SK-N-SH treated with all-trans-retinoic acid at 6 μM for 48 hours (cell line): Measurements from ENCODE around the gene PGAM4.

ENCODE experiments used
- ATAC-seq: fragments of 200-7000 bp; cut with Tn5 transposase; 3 replicates; pipeline ENCODE4 v1.9.1; 2020; ENCODE audit warnings: mild to moderate bottlenecking, moderate library complexity
- ARNTL ChIP-seq: fragments of 450-650 bp; formaldehyde crosslinking; IDR thresholded peaks from 2 replicates; pipeline ENCODE4 v1.5.0; 2020; ENCODE audit warnings: low read depth, mild to moderate bottlenecking, moderate library complexity, borderline replicate concordance
- BACH2 ChIP-seq: fragments of 250-450 bp; sonication (Bioruptor Pico); IDR thresholded peaks from 2 replicates; pipeline ENCODE4 v1.9.0; 2021; ENCODE audit warnings: mild to moderate bottlenecking, borderline replicate concordance
- CSDC2 ChIP-seq: fragments of 250-450 bp; sonication (Bioruptor Pico); IDR thresholded peaks from 2 replicates; pipeline ENCODE4 v1.5.0; 2020; ENCODE audit warnings: mild to moderate bottlenecking, moderate library complexity
- ESRRG ChIP-seq: fragments of 250-450 bp; sonication (Bioruptor Pico); IDR thresholded peaks from 2 replicates; pipeline ENCODE4 v1.6.1; 2021; ENCODE audit warnings: mild to moderate bottlenecking
- ISL1 ChIP-seq: fragments of 250-450 bp; sonication (Bioruptor Pico); IDR thresholded peaks from 2 replicates; pipeline ENCODE4 v2.1.2; 2022; ENCODE audit warnings: mild to moderate bottlenecking, moderate library complexity
- OSR1 ChIP-seq: fragments of 250-450 bp; sonication (Bioruptor Pico); IDR thresholded peaks from 2 replicates; pipeline ENCODE4 v1.8.0; 2022; ENCODE audit warnings: moderate library complexity, mild to moderate bottlenecking, inconsistent platforms
- RARB ChIP-seq: fragments of 250-450 bp; sonication (Bioruptor Pico); IDR thresholded peaks from 2 replicates; pipeline ENCODE4 v1.8.0; 2021; ENCODE audit warnings: mild to moderate bottlenecking, moderate library complexity
- SNAI2 ChIP-seq: fragments of 250-450 bp; sonication (Bioruptor Pico); IDR thresholded peaks from 2 replicates; pipeline ENCODE4 v1.5.0; 2020; ENCODE audit warnings: mild to moderate bottlenecking, moderate library complexity
- TCF4 ChIP-seq: fragments of 250-450 bp; sonication (Bioruptor Pico); IDR thresholded peaks from 2 replicates; pipeline ENCODE4 v1.8.0; 2021; ENCODE audit warnings: mild to moderate bottlenecking, moderate library complexity, borderline replicate concordance
- TOX ChIP-seq: fragments of 250-450 bp; sonication (Bioruptor Pico); IDR thresholded peaks from 2 replicates; pipeline ENCODE4 v1.8.0; 2021; ENCODE audit warnings: mild to moderate bottlenecking, moderate library complexity, borderline replicate concordance
- ZC3H10 ChIP-seq: fragments of 250-450 bp; sonication (Bioruptor Pico); IDR thresholded peaks from 2 replicates; pipeline ENCODE4 v1.5.1; 2021; ENCODE audit warnings: mild to moderate bottlenecking, moderate library complexity
- ZFP3 ChIP-seq: fragments of 250-450 bp; sonication (Bioruptor Pico); IDR thresholded peaks from 2 replicates; pipeline ENCODE4 v1.5.0; 2020; ENCODE audit warnings: mild to moderate bottlenecking, moderate library complexity
- ZFP30 ChIP-seq: fragments of 450-650 bp; formaldehyde crosslinking; IDR thresholded peaks from 2 replicates; pipeline ENCODE4 v1.5.0; 2022; ENCODE audit warnings: mild to moderate bottlenecking, moderate library complexity
- ZNF565 ChIP-seq: fragments of 450-650 bp; formaldehyde crosslinking; conservative IDR thresholded peaks from 2 replicates; pipeline ENCODE4 v1.5.0; 2020; ENCODE audit warnings: low read depth, mild to moderate bottlenecking, moderate library complexity
- ZNF70 ChIP-seq: fragments of 450-650 bp; formaldehyde crosslinking; IDR thresholded peaks from 2 replicates; pipeline ENCODE4 v1.5.0; 2020; ENCODE audit warnings: mild to moderate bottlenecking, moderate library complexity
- ZNF8 ChIP-seq: fragments of 450-650 bp; formaldehyde crosslinking; IDR thresholded peaks from 2 replicates; pipeline ENCODE4 v1.5.0; 2020; ENCODE audit warnings: mild to moderate bottlenecking, moderate library complexity
- TF ChIP-seq, protein P1 (sequence below): fragments of 250-450 bp; sonication (Bioruptor Pico); IDR thresholded peaks from 2 replicates; pipeline ENCODE4 v1.5.1; 2020; ENCODE audit warnings: low read depth, mild to moderate bottlenecking, moderate library complexity
- TF ChIP-seq, protein P2 (sequence below): fragments of 250-450 bp; sonication (Bioruptor Pico); IDR thresholded peaks from 2 replicates; pipeline ENCODE4 v1.8.0; 2021; ENCODE audit warnings: low read depth, mild to moderate bottlenecking, moderate library complexity, borderline replicate concordance
- TF ChIP-seq, protein P3 (sequence below): fragments of 250-450 bp; sonication (Bioruptor Pico); IDR thresholded peaks from 2 replicates; pipeline ENCODE4 v1.5.0; 2020; ENCODE audit warnings: mild to moderate bottlenecking, moderate library complexity
- TF ChIP-seq, protein P4 (sequence below): fragments of 250-450 bp; sonication (Bioruptor Pico); IDR thresholded peaks from 2 replicates; pipeline ENCODE4 v1.8.0; 2020; ENCODE audit warnings: mild to moderate bottlenecking, moderate library complexity, borderline replicate concordance

PGAM4 gene

DNA sequence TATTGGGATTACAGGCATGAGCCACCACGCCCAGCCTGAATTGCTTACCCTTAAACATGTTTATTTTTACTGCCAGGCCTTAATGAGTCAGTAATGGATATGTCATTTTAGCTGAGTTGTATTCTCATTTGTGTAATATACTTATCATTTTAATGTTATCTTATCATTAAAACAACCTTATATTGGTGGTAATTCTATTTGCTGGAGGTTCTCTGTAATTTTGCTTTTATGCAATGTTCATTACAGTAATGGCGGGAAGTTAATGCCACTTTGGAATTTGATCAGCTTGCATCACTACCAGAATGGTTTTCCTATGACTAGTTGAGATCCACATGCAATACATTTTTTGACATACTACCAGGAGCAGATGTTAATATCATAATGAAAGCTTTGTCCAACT, 6.3 kb upstream of the PGAM4 start:
- ATAC-seq = no peak
- TF ChIP-seq, protein P1, sequence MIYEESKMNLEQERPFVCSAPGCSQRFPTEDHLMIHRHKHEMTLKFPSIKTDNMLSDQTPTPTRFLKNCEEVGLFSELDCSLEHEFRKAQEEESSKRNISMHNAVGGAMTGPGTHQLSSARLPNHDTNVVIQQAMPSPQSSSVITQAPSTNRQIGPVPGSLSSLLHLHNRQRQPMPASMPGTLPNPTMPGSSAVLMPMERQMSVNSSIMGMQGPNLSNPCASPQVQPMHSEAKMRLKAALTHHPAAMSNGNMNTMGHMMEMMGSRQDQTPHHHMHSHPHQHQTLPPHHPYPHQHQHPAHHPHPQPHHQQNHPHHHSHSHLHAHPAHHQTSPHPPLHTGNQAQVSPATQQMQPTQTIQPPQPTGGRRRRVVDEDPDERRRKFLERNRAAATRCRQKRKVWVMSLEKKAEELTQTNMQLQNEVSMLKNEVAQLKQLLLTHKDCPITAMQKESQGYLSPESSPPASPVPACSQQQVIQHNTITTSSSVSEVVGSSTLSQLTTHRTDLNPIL (CRISPR knock-in tag) = 0 out of 2 replicates have a peak, but pooled peaks have one; percentile 32
- TF ChIP-seq TCF4 (no peak), ISL1 (CRISPR knock-in tag) (peak; percentile 78)

DNA sequence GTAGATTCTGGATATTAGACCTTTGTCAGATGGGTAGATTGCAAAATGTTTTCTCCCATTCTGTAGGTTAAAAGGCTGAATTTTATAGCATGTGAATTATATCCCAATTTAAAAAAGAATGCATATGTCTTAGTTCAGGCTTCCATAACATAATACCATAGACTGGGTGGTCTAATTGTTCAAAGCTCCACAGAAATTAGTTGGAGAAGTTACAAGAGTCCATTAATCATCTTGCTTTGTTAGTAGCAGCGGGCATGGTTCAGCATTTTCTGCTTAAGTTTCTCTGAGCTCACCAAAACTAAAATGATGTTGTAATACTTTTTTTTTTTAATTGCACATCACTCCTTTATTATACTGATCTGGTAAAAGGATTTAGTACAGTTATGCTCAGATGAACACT, 1.8 kb downstream of the PGAM4 start:
- ATAC-seq = no peak
- no peak for TF ChIP-seq ZNF8 (CRISPR knock-in tag)
- no peak for TF ChIP-seq ZFP30 (CRISPR knock-in tag)
- no peak for TF ChIP-seq RARB (CRISPR knock-in tag)
- TF ChIP-seq CSDC2 (CRISPR knock-in tag) = no peak
- no peak for TF ChIP-seq SNAI2 (CRISPR knock-in tag)
- no peak for TF ChIP-seq ZNF70 (CRISPR knock-in tag)
- no peak for TF ChIP-seq ZNF565
- no peak for TF ChIP-seq ZFP3
- TF ChIP-seq, all 23 proteins: peak for 0

DNA sequence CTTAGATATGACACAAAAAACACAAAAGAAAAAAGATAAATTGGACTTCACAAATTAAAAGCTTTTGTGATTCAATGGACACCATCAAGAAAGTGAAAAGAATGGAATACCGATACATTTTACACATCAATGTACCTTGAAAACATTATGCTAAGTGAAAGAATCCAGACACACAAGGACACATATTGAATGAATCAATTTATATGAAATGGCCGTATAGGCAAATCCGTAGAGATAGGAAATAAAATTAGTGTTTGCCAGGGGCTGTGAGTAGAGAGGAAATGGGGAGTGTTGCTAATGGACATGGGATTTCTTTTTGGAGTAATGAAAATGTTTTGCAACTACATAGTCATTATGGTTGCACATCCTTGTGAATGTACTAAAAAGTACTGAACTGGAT, 3.1 kb downstream of the PGAM4 start:
- ATAC-seq = no peak
- TF ChIP-seq TOX (no peak), ZFP30 (CRISPR knock-in tag) (no peak)

DNA sequence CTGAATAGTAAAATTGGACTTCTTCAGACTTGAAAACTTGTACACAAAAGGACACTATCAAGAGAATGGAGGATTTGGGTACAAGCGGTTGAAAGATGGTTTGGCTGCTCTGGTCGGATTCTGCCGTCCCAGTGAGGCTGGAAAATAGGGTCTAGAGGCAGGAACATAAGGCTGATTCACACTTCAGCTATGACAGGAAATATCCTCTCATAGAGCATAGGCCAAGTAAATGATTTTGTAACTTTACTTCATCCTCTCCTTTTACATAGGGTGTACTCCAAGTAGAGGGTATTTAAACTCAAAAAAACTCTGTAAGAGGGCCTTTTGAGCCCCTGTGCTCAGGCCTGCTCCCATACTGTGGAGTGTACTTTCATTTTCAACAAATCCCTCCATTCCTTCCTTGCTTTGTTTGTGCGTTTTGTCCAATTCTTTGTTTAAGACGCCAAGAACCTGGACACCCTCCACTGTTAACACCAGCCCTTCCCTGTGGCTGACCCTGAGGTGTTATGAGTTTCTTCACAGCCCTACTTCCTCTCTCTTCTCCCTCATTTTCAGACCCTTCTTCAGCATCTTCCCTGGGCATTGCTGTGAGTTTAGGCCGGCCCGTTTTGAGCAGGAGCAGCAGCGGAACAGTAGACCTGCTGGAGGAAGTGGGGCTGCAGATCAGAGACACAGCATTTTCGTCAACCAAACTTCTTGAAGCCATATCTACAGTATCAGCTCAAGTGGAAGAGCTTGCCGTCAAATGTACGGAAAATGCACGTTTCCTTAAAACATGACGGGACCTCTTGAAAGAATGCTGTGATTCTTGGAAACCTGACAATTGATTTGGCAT, 7.2 kb downstream of the PGAM4 start:
- no peak for ATAC-seq
- TF ChIP-seq, protein P2, sequence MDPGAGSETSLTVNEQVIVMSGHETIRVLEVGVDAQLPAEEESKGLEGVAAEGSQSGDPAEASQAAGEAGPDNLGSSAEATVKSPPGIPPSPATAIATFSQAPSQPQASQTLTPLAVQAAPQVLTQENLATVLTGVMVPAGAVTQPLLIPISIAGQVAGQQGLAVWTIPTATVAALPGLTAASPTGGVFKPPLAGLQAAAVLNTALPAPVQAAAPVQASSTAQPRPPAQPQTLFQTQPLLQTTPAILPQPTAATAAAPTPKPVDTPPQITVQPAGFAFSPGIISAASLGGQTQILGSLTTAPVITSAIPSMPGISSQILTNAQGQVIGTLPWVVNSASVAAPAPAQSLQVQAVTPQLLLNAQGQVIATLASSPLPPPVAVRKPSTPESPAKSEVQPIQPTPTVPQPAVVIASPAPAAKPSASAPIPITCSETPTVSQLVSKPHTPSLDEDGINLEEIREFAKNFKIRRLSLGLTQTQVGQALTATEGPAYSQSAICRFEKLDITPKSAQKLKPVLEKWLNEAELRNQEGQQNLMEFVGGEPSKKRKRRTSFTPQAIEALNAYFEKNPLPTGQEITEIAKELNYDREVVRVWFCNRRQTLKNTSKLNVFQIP (CRISPR knock-in tag) = no peak
- TF ChIP-seq, protein P3, sequence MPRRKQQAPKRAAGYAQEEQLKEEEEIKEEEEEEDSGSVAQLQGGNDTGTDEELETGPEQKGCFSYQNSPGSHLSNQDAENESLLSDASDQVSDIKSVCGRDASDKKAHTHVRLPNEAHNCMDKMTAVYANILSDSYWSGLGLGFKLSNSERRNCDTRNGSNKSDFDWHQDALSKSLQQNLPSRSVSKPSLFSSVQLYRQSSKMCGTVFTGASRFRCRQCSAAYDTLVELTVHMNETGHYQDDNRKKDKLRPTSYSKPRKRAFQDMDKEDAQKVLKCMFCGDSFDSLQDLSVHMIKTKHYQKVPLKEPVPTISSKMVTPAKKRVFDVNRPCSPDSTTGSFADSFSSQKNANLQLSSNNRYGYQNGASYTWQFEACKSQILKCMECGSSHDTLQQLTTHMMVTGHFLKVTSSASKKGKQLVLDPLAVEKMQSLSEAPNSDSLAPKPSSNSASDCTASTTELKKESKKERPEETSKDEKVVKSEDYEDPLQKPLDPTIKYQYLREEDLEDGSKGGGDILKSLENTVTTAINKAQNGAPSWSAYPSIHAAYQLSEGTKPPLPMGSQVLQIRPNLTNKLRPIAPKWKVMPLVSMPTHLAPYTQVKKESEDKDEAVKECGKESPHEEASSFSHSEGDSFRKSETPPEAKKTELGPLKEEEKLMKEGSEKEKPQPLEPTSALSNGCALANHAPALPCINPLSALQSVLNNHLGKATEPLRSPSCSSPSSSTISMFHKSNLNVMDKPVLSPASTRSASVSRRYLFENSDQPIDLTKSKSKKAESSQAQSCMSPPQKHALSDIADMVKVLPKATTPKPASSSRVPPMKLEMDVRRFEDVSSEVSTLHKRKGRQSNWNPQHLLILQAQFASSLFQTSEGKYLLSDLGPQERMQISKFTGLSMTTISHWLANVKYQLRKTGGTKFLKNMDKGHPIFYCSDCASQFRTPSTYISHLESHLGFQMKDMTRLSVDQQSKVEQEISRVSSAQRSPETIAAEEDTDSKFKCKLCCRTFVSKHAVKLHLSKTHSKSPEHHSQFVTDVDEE (CRISPR knock-in tag) = no peak
- TF ChIP-seq, protein P4, sequence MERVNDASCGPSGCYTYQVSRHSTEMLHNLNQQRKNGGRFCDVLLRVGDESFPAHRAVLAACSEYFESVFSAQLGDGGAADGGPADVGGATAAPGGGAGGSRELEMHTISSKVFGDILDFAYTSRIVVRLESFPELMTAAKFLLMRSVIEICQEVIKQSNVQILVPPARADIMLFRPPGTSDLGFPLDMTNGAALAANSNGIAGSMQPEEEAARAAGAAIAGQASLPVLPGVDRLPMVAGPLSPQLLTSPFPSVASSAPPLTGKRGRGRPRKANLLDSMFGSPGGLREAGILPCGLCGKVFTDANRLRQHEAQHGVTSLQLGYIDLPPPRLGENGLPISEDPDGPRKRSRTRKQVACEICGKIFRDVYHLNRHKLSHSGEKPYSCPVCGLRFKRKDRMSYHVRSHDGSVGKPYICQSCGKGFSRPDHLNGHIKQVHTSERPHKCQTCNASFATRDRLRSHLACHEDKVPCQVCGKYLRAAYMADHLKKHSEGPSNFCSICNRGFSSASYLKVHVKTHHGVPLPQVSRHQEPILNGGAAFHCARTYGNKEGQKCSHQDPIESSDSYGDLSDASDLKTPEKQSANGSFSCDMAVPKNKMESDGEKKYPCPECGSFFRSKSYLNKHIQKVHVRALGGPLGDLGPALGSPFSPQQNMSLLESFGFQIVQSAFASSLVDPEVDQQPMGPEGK (CRISPR knock-in tag) = no peak
- no peak for TF ChIP-seq ZNF8 (CRISPR knock-in tag)
- no peak for TF ChIP-seq ZFP30 (CRISPR knock-in tag)
- no peak for TF ChIP-seq ISL1 (CRISPR knock-in tag)
- no peak for TF ChIP-seq ZNF70 (CRISPR knock-in tag)
- no peak for TF ChIP-seq ARNTL (CRISPR knock-in tag)

DNA sequence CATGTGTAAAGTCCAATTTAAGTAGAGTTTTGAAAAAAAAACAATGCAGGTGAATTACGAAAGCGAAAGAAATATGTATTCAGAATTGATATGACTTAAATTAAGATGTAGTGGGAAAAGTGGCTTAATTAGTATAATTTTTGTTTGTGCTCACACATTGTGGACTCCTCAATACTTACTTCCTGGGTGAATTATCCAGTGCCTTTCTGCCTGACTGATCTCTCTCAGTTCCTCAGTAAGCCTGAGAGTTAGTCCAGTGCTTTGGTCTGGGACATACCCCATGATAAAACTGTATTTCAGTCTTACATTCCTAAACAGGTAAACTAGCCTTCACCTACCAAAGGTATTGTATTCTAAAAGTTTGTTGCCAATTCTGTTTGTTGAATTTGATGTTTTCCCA, 8.4 kb downstream of the PGAM4 start:
- ATAC-seq = no peak
- no peak for TF ChIP-seq OSR1 (CRISPR knock-in tag)
- TF ChIP-seq ZNF565 = no peak
- TF ChIP-seq ARNTL (CRISPR knock-in tag) = no peak
- no peak for TF ChIP-seq CSDC2 (CRISPR knock-in tag)
- no peak for TF ChIP-seq ZC3H10 (CRISPR knock-in tag)
- no peak for TF ChIP-seq BACH2 (CRISPR knock-in tag)
- TF ChIP-seq, protein P1 (CRISPR knock-in tag) = no peak
- no peak for TF ChIP-seq ESRRG (CRISPR knock-in tag)
- TF ChIP-seq, protein P3 (CRISPR knock-in tag) = no peak
- TF ChIP-seq, protein P2 (CRISPR knock-in tag) = no peak
